IPS DF 6.9 (cell line): Measurements from ENCODE around the gene PPP1R14B.

Source experiments
- DNase-seq: peaks from one replicate; pipeline ENCODE4 v3.0.0-alpha.2; 2013; ENCODE audit warnings: low read depth, low spot score
- H3K27ac ChIP-seq: one replicate; pipeline ENCODE4 v1.5.1; 2013; ENCODE audit warnings: low read length, control low read depth
- H3K27me3 ChIP-seq: 2 replicates; pipeline ENCODE4 v1.6.1; 2013; ENCODE audit warnings: mild to moderate bottlenecking, low read length; ENCODE audit not compliant: control insufficient read depth, insufficient read depth
- H3K36me3 ChIP-seq: 2 replicates; pipeline ENCODE4 v1.6.1; 2013; ENCODE audit warnings: low read length; ENCODE audit not compliant: control insufficient read depth, insufficient read depth
- H3K4me1 ChIP-seq: 2 replicates; pipeline ENCODE4 v1.6.1; 2013; ENCODE audit warnings: low read length; ENCODE audit not compliant: control insufficient read depth, insufficient read depth
- H3K4me3 ChIP-seq: 2 replicates; pipeline ENCODE4 v1.5.1; 2013; ENCODE audit warnings: mild to moderate bottlenecking, low read length
- H3K9me3 ChIP-seq: 2 replicates; pipeline ENCODE4 v1.6.1; 2013; ENCODE audit warnings: low read length, inconsistent platforms; ENCODE audit not compliant: control insufficient read depth, insufficient read depth
- WGBS: extraction: QIAGEN DNeasy Blood & Tissue Kit; methylation state at CpG from one replicate; pipeline ENCODE4 v1.1.7; 2013; ENCODE audit warnings: mixed read lengths, missing lambda C conversion rate; ENCODE audit not compliant: insufficient read length, insufficient coverage; 5-methylcytosine and 5-hydroxymethylcytosine counted together

Gene PPP1R14B

GRCh38 chr11:64208086-64208795 lies 38.5 kb downstream of the PPP1R14B start:
- Histone ChIP-seq H3K9me3 (no peaks in the 10 kb centered on the region), H3K27me3 (no peaks in the 10 kb centered on the region), H3K4me1 (peaks cover 2% of the 10 kb centered on the region; the same call in 1 of the 2 replicates), H3K27ac (no peak overlapping the region), H3K36me3 (peaks cover 29% of the 10 kb centered on the region), H3K4me3 (no peak overlapping the region)
- no peak for DNase-seq
- no CpG with 5 or more reads among the region's 23 CpGs for WGBS

DNA sequence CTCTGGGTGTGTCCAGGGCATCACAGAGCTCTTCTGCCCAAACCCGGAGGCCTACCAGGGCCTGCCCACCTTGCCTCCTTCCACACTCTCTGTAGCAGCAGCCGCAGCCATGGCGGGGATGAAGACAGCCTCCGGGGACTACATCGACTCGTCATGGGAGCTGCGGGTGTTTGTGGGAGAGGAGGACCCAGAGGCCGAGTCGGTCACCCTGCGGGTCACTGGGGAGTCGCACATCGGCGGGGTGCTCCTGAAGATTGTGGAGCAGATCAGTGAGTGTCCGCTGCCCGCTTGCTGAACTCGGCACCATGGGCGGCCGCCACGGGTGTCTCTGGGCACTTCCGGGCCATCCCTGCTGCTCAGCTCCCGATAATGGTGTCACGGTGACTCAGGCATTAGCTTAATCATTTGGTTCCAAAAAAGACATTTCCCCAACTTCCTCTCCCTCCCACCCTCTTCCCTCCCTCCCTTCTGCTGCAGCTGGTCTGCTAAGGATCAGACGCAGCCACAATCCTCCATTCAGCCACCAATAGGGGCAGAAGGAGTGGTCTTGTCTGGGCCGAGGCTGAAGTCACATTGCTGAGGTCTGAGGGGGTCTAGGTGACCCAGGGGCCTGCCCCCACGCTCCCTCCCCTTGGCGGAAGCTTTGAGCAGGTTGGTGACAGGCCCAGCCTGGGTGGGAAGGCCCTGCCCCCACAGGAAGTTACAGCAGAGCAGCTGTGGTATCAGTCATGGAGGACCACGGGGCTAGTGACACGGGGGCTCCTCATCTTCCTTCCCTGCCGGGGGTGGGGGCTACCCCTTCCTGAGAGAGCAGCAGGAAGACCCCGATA lies 39.3 kb downstream of the PPP1R14B start:
- Histone ChIP-seq H3K36me3 (peaks cover 36% of the 10 kb centered on the region), H3K4me3 (no peak overlapping the region), H3K9me3 (no peaks in the 10 kb centered on the region), H3K27me3 (no peaks in the 10 kb centered on the region), H3K4me1 (peaks cover 2% of the 10 kb centered on the region; the same call in 1 of the 2 replicates), H3K27ac (no peak overlapping the region)
- no peak for DNase-seq
- WGBS: no CpG with 5 or more reads among the region's 30 CpGs

GRCh38 chr11:64206457-64207255 lies 40.1 kb downstream of the PPP1R14B start, which contains the start of gene FERMT3:
Gene FERMT3 (plus strand): TSS chr11:64206721. CDS start chr11:64207365, 644 bp downstream.
- no peak within 1 kb of the TSS for H3K4me3 ChIP-seq
- H3K9me3 ChIP-seq: no peaks in the 10 kb centered on the region
- DNase-seq: no peak
- WGBS: no CpG with 5 or more reads among the region's 27 CpGs
- H3K36me3 ChIP-seq: peaks cover 41% of the 10 kb centered on the region
- H3K27me3 ChIP-seq: no peaks in the 10 kb centered on the region
- H3K27ac ChIP-seq: no peak within 1 kb of the TSS
- H3K4me1 ChIP-seq: peaks cover 2% of the 10 kb centered on the region; the same call in 1 of the 2 replicates

DNA sequence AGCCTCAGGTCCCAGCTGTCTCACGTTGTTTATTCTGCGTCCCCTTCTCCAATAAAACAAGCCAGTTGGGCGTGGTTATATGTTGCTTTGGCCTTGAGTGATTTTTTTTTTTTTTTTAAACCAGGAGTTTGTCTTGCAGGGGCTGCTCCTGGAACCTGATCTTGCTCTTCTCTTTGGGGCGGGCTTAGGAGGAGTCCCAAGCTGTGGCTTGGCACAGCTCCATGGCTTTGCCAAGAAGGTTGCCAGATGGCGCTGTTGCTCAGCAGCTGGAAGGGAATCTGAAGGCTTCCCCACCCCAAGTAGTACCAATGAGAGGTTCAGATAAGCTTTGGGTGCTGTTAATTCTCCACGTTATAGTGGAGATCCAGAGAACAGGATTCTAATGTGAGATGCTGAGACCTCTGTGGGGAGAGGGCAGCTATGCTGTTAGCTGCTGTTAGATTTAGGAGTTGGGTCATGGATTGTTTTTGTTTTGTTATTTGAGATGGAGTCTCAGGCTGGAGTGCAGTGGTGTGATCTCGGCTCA lies 42.2 kb downstream of the PPP1R14B start:
- WGBS: no CpG with 5 or more reads among the region's 7 CpGs

DNA sequence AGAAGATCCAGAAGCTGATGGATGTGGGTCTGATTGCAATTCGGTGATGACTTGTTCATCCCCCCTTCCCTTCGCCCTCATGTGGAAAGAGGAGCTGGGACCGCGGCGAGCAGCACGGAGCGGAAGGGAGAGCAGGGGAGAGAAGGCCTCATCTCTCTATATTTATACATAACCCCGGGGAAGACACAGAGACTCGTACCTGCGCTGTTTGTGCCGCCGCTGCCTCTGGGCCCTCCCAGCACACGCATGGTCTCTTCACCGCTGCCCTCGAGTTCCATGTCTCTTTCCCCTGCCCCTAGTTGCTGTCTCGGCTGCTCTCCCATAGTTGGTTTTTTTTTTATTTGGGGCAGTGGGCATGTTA lies 42.7 kb downstream of the PPP1R14B start:
- DNase-seq: no peak
- Histone ChIP-seq H3K36me3 (peaks cover 52% of the 10 kb centered on the region), H3K27me3 (no peaks in the 10 kb centered on the region), H3K9me3 (no peaks in the 10 kb centered on the region), H3K27ac (no peak overlapping the region), H3K4me1 (peaks cover 2% of the 10 kb centered on the region; the same call in 1 of the 2 replicates), H3K4me3 (no peak overlapping the region)
- no CpG with 5 or more reads among the region's 16 CpGs for WGBS

More for the DNA sequence above, 42.2 kb downstream of the PPP1R14B start:
- peaks cover 2% of the 10 kb centered on the region; the same call in 1 of the 2 replicates for H3K4me1 ChIP-seq
- no peak overlapping the region for H3K27ac ChIP-seq
- no peaks in the 10 kb centered on the region for H3K9me3 ChIP-seq
- H3K27me3 ChIP-seq: no peaks in the 10 kb centered on the region
- H3K36me3 ChIP-seq: peaks cover 52% of the 10 kb centered on the region
- DNase-seq: peak; percentile 63
- no peak overlapping the region for H3K4me3 ChIP-seq

DNA sequence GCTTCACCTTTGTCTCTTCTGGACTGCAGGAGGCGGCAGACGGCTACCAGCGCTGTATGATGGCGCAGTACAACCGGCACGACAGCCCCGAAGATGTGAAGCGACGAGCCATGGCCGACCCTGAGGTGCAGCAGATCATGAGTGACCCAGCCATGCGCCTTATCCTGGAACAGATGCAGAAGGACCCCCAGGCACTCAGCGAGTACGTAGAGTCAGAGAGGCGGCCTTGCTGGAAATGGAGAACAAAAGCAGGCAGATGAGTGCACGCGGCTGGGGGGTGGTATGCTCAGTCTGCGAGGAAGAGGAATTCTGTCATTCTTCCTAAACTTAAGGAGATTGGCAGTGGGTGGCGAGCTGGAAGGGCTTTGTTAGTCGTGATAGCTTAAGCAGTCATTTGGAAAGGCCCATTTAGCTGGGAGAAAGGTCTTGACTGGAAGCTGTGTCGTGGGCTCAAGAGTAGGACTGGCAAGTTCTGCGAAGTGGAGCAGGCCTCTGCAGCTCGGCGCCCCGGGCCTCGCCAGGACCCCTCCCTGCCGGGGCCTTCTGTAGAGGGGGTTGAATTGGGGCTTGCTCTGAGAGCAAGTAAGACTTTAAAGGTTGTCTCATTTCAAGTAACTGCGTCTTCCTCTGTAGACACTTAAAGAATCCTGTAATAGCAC lies 43.2 kb downstream of the PPP1R14B start:
- H3K36me3 ChIP-seq: peaks cover 52% of the 10 kb centered on the region
- H3K4me3 ChIP-seq: no peak overlapping the region
- H3K27ac ChIP-seq: no peak overlapping the region
- no peaks in the 10 kb centered on the region for H3K27me3 ChIP-seq
- no CpG with 5 or more reads among the region's 27 CpGs for WGBS
- peaks cover 2% of the 10 kb centered on the region; the same call in 1 of the 2 replicates for H3K4me1 ChIP-seq
- H3K9me3 ChIP-seq: no peaks in the 10 kb centered on the region
- no peak for DNase-seq

- Histone ChIP-seq H3K27ac (no peak overlapping the region), H3K27me3 (no peaks in the 10 kb centered on the region), H3K4me3 (no peak overlapping the region), H3K4me1 (peaks cover 2% of the 10 kb centered on the region; the same call in 1 of the 2 replicates), H3K9me3 (no peaks in the 10 kb centered on the region), H3K36me3 (peaks cover 57% of the 10 kb centered on the region)
- no CpG with 5 or more reads among the region's 9 CpGs for WGBS
- no peak for DNase-seq
Observed at GRCh38 chr11:64202992-64203391, 43.8 kb downstream of the PPP1R14B start.

GRCh38 chr11:64201543-64201942 lies 45.2 kb downstream of the PPP1R14B start:
- Histone ChIP-seq H3K27me3 (no peaks in the 10 kb centered on the region), H3K4me1 (no peaks in the 10 kb centered on the region), H3K4me3 (no peak overlapping the region), H3K27ac (no peak overlapping the region), H3K36me3 (peaks cover 59% of the 10 kb centered on the region), H3K9me3 (no peaks in the 10 kb centered on the region)
- no CpG with 5 or more reads among the region's 3 CpGs for WGBS
- no peak for DNase-seq

- H3K9me3 ChIP-seq: no peaks in the 10 kb centered on the region
- no peak overlapping the region for H3K4me3 ChIP-seq
- no peak overlapping the region for H3K27ac ChIP-seq
- H3K4me1 ChIP-seq: no peaks in the 10 kb centered on the region
- no CpG with 5 or more reads among the region's 2 CpGs for WGBS
- H3K27me3 ChIP-seq: no peaks in the 10 kb centered on the region
- no peak for DNase-seq
- peaks cover 61% of the 10 kb centered on the region for H3K36me3 ChIP-seq
Observed at GRCh38 chr11:64198511-64198910, 48.2 kb downstream of the PPP1R14B start.
